ENCODE results near the gene CAPZB.
"Not testable (repeated sequence)": the region's sequence is repeated elsewhere in the genome, so short reads cannot be mapped to it uniquely, and the experiment has no call there.

The CAPZB gene
- 180 to 197 (median 183) reads per million in 3 donors for total RNA-seq

DNA sequence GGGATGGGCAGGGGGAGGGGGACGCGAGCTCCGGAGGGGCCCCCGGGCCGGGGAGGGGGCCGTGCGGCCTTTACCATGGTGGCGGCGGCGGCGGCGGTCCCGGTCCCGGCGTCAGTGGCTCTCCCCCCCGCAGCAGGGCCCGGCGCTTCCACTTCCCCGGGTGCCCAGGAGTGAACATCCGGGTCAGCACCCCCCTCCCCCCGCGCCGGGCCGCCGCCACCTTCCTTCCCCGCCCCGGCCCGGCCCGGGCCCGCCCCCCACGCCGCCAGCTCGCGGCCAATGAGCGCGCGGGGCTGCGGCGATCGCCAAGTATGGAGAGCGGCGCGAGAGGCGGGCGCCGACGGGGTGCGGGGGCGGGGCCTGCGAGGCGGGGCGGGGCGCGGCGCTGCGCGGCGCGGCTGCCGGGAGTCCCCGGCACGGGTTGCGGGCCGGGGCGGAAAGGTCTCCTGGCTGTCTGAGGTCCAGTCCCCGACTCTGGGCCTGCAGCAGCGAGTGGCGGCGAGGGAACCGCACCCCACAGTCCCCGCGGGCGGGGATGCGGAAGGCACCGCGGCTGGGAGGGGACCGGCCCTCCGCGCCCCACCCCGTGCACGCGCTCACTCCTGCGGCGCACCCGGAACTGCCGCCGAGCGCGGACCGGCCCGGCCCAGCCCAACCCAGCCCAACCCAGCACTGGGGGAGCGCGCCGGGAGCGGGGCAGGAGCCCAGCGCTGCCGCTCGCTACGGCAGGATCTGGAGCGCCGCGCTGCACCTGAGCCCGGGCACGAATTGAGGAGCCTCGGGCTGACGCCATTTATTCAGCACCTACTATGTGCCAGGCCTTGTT is at the start of gene CAPZB:
TSS of gene CAPZB (minus strand) at position 178 of the 826 bp plus-strand sequence. CDS start at position 77, 101 bp downstream.
- Histone ChIP-seq H3K36me3 (ENCODE audit: control insufficient read depth, insufficient read depth, low read length) (peaks cover 5% of the 10 kb centered on the region), H3K4me3 (ENCODE audit: insufficient read depth, low read depth, low read length, poor library complexity, severe bottlenecking) (peak within 1 kb of the TSS; percentile 77), H3K9me3 (ENCODE audit: control insufficient read depth, low read length) (no peaks in the 10 kb centered on the region), H3K27me3 (replicated peaks; ENCODE audit: control insufficient read depth, insufficient read depth, low read length, poor library complexity, severe bottlenecking) (no peaks in the 10 kb centered on the region), H3K4me1 (ENCODE audit: control insufficient read depth, insufficient read depth, low read length, poor library complexity, severe bottlenecking) (peaks cover 53% of the 10 kb centered on the region), H3K27ac (ENCODE audit: insufficient read depth, low read length, poor library complexity, severe bottlenecking) (peak within 1 kb of the TSS; percentile 92)
- DNase-seq, result peak; percentile 88 to 90 (median 89)

DNA sequence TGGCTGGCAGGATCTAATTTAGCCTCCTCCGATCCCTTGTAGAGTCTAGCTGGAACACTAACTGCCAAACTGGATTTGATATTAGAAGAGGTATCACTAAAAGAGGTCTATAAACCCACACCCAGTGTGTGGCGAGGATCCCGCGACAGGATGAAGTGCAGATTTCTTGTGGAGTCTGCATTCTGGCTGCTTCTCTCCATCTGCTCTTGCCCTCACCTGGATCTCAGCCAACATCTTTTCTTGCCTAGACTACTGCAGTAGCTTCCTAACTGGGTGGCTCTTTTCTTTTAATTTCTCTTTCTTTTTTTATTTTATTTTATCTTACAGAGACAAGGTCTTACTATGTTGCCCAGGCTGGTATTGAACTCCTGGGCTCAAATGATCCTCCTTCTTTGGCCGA is 48.9 kb upstream of the CAPZB start:
- Histone ChIP-seq H3K4me3 (ENCODE audit: insufficient read depth, low read depth, low read length, poor library complexity, severe bottlenecking) (no peak overlapping the region), H3K27me3 (replicated peaks; ENCODE audit: control insufficient read depth, insufficient read depth, low read length, poor library complexity, severe bottlenecking) (no peaks in the 10 kb centered on the region), H3K27ac (ENCODE audit: insufficient read depth, low read length, poor library complexity, severe bottlenecking) (no peak overlapping the region), H3K4me1 (ENCODE audit: control insufficient read depth, insufficient read depth, low read length, poor library complexity, severe bottlenecking) (no peaks in the 10 kb centered on the region), H3K9me3 (ENCODE audit: control insufficient read depth, low read length) (no peaks in the 10 kb centered on the region), H3K36me3 (ENCODE audit: control insufficient read depth, insufficient read depth, low read length) (no peaks in the 10 kb centered on the region)
- DNase-seq, result no peak

DNA sequence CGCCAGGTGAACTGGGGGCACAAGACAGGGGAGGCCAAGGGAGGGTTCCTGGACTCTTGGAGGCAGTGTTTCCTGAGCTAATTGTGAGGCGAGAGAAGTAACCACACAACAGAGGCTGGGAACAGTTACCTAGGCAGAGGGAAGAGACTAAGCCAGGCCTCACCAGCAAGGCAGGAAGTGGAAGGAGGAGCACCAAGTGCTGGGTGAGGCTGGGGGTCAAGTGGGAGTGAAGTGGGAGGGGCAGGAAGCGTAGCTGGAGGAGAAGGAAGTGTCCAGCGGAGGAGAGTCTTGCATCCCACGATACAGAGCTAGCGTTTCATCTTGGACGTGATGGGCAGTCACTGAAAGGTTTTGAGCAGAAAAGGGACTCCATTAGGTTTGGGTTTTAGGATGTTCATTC is 48.3 kb upstream of the CAPZB start:
- H3K4me3 ChIP-seq (ENCODE audit: insufficient read depth, low read depth, low read length, poor library complexity, severe bottlenecking), result no peak overlapping the region
- DNase-seq, result no peak
- H3K27me3 ChIP-seq (replicated peaks; ENCODE audit: control insufficient read depth, insufficient read depth, low read length, poor library complexity, severe bottlenecking), result no peaks in the 10 kb centered on the region
- H3K27ac ChIP-seq (ENCODE audit: insufficient read depth, low read length, poor library complexity, severe bottlenecking), result no peak overlapping the region
- H3K4me1 ChIP-seq (ENCODE audit: control insufficient read depth, insufficient read depth, low read length, poor library complexity, severe bottlenecking), result no peaks in the 10 kb centered on the region
- H3K9me3 ChIP-seq (ENCODE audit: control insufficient read depth, low read length), result no peaks in the 10 kb centered on the region
- no peaks in the 10 kb centered on the region for H3K36me3 ChIP-seq (ENCODE audit: control insufficient read depth, insufficient read depth, low read length)

DNA sequence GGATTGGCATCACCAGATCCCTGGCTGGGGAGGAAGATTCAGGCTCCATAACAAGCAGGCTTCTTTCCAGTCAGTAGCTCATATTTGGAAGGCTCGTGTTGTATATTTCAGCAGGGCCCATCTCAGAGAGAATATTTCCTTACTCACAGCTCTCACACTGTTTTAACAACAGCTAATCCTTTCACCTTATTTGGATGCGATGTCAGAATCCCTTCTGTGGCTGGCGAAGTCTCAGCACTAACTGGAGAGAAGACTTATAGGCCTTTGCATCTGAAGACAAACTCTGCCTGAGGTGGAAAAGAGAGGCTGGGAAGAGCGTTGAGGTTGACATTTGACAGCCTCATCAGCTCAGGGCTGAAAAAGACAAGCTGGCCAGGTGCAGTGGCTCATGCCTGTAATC is 47.2 kb upstream of the CAPZB start:
- Histone ChIP-seq H3K4me3 (ENCODE audit: insufficient read depth, low read depth, low read length, poor library complexity, severe bottlenecking) (no peak overlapping the region), H3K27ac (ENCODE audit: insufficient read depth, low read length, poor library complexity, severe bottlenecking) (no peak overlapping the region), H3K9me3 (ENCODE audit: control insufficient read depth, low read length) (no peaks in the 10 kb centered on the region), H3K4me1 (ENCODE audit: control insufficient read depth, insufficient read depth, low read length, poor library complexity, severe bottlenecking) (no peaks in the 10 kb centered on the region), H3K27me3 (replicated peaks; ENCODE audit: control insufficient read depth, insufficient read depth, low read length, poor library complexity, severe bottlenecking) (no peaks in the 10 kb centered on the region), H3K36me3 (ENCODE audit: control insufficient read depth, insufficient read depth, low read length) (no peaks in the 10 kb centered on the region)
- DNase-seq, result no peak

DNA sequence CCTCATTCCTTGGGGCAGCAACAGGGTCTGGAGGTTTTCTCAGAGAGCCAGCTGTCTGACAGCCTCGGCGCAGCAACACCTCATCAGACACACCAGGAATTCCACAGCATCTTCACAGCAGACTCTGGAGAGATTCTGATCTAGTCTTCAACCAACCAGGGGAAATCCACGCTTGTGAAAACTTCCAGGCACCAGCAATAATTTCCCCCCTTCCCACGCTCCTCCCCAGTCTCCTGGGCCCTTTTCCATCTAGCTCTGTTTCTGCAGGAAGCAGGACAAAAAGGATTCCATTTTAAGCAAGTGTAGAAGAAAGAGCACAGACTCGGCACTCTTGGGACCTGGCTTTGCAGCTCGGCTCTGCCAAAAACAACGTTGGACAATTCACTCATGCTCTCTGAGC is 44.3 kb upstream of the CAPZB start:
- H3K4me1 ChIP-seq (ENCODE audit: control insufficient read depth, insufficient read depth, low read length, poor library complexity, severe bottlenecking), result no peaks in the 10 kb centered on the region
- DNase-seq, result no peak
- H3K9me3 ChIP-seq (ENCODE audit: control insufficient read depth, low read length), result no peaks in the 10 kb centered on the region
- no peaks in the 10 kb centered on the region for H3K36me3 ChIP-seq (ENCODE audit: control insufficient read depth, insufficient read depth, low read length)
- H3K4me3 ChIP-seq (ENCODE audit: insufficient read depth, low read depth, low read length, poor library complexity, severe bottlenecking), result no peak overlapping the region
- H3K27ac ChIP-seq (ENCODE audit: insufficient read depth, low read length, poor library complexity, severe bottlenecking), result no peak overlapping the region
- H3K27me3 ChIP-seq (replicated peaks; ENCODE audit: control insufficient read depth, insufficient read depth, low read length, poor library complexity, severe bottlenecking), result no peaks in the 10 kb centered on the region

DNA sequence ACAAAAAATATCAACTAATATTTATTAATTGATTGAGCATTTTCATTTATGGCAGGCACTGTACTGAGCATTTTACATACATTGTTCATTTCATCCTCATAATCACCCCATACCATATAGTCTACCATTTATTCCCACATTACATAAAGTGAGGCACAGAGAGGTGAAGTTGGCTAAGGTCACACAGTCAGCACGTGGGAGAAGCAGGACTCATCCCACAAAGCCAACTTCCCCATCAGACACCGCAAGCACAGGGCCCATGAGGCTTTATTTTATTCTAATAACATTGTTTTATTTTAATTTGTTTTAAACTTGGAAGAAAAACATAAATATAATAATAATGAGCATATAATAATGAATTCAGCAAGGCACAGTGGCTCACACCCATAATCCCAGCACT is 43.1 kb upstream of the CAPZB start:
- no peak overlapping the region for H3K27ac ChIP-seq (ENCODE audit: insufficient read depth, low read length, poor library complexity, severe bottlenecking)
- no peak overlapping the region for H3K4me3 ChIP-seq (ENCODE audit: insufficient read depth, low read depth, low read length, poor library complexity, severe bottlenecking)
- no peaks in the 10 kb centered on the region for H3K4me1 ChIP-seq (ENCODE audit: control insufficient read depth, insufficient read depth, low read length, poor library complexity, severe bottlenecking)
- H3K36me3 ChIP-seq (ENCODE audit: control insufficient read depth, insufficient read depth, low read length), result no peaks in the 10 kb centered on the region
- no peaks in the 10 kb centered on the region for H3K9me3 ChIP-seq (ENCODE audit: control insufficient read depth, low read length)
- no peaks in the 10 kb centered on the region for H3K27me3 ChIP-seq (replicated peaks; ENCODE audit: control insufficient read depth, insufficient read depth, low read length, poor library complexity, severe bottlenecking)
- DNase-seq, result no peak

DNA sequence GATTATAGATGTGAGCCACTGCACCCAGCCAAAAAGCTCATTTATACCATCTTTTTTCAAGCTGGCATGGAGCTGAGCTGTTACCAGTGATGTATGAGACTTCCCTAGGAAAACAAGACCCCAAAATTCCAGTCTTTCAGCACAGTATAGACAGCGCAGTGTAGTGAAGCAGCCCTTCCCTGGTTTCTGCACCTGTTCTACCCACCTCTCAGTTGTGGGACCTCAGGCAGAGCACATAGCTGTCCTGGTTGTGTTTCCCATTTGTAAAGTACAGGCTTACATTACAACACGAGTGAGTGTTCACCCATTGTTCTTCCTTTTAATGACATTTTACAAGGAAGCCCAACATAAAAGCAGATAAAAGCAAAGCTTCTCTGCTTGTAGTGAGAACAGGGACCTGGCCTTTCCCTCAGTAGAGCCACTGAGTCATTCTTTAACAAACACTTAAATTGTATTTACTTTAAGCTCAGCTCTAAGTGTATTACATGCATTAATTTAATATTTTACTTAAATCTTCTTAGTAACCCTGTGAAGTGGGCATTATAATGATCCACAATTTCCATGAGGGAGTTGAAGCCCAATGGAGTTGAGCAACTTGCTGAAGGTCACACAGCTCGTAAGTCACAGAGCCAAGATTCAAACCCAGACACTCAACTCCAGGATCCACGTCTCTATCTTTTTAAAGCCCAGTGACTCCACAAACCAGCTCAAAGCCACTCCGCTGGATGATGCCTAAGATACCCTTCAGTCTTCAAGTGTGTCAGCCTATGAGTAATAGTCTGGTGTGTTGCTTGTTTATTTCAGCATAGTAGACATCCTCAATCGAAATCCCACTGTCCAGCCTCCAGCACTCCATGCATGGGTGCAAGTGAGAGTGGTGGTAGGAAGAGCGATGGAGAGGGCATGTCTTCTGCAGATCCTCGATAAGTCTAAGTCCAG is 40.5 kb upstream of the CAPZB start:
- H3K9me3 ChIP-seq (ENCODE audit: control insufficient read depth, low read length), result no peaks in the 10 kb centered on the region
- H3K27ac ChIP-seq (ENCODE audit: insufficient read depth, low read length, poor library complexity, severe bottlenecking), result no peak overlapping the region
- H3K27me3 ChIP-seq (replicated peaks; ENCODE audit: control insufficient read depth, insufficient read depth, low read length, poor library complexity, severe bottlenecking), result no peaks in the 10 kb centered on the region
- no peak overlapping the region for H3K4me3 ChIP-seq (ENCODE audit: insufficient read depth, low read depth, low read length, poor library complexity, severe bottlenecking)
- no peak for DNase-seq
- no peaks in the 10 kb centered on the region for H3K36me3 ChIP-seq (ENCODE audit: control insufficient read depth, insufficient read depth, low read length)
- H3K4me1 ChIP-seq (ENCODE audit: control insufficient read depth, insufficient read depth, low read length, poor library complexity, severe bottlenecking), result no peaks in the 10 kb centered on the region

DNA sequence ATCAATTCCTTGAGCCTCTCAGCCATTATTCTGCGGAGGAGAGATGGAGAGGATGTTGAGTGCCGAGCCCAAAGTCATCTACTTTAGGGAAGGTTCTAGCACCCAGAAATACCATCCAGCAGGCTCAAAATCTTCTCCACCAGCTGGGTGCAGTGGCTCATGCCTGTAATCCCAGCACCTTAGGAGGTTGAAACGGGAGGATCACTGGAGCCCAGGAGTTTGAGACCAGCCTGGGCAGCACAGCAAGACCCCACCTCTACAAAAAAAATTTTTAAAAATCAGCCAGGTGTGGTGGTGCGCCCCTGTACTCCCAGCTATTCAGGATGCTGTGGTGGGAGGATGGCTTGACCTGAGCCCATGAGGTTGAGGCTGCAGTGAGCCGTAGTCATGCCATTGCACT is 39.5 kb upstream of the CAPZB start:
- Histone ChIP-seq H3K9me3 (ENCODE audit: control insufficient read depth, low read length) (no peaks in the 10 kb centered on the region), H3K36me3 (ENCODE audit: control insufficient read depth, insufficient read depth, low read length) (no peaks in the 10 kb centered on the region), H3K27ac (ENCODE audit: insufficient read depth, low read length, poor library complexity, severe bottlenecking) (no peak overlapping the region), H3K4me1 (ENCODE audit: control insufficient read depth, insufficient read depth, low read length, poor library complexity, severe bottlenecking) (no peaks in the 10 kb centered on the region), H3K4me3 (ENCODE audit: insufficient read depth, low read depth, low read length, poor library complexity, severe bottlenecking) (no peak overlapping the region), H3K27me3 (replicated peaks; ENCODE audit: control insufficient read depth, insufficient read depth, low read length, poor library complexity, severe bottlenecking) (no peaks in the 10 kb centered on the region)
- DNase-seq, result no peak

DNA sequence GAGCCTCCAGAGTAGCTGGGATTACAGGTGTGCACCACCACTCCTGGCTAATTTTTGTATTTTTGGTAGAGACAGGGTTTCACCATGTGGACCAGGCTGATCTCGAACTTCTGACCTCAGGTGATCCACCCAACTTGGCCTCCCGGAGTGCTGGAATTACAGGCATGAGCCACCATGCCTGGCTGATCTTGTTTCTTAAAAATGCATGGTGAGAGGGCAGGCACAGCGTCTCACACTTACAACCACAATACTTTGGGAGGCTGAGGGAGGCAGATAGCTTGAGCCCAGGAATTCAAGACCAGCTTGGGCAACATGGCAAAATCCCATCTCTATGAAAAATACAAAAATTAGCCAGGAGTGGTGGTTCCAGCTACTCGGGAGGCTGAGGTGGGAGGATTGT is 37.2 kb upstream of the CAPZB start:
- H3K4me3 ChIP-seq (ENCODE audit: insufficient read depth, low read depth, low read length, poor library complexity, severe bottlenecking); H3K9me3 ChIP-seq (ENCODE audit: control insufficient read depth, low read length); H3K4me1 ChIP-seq (ENCODE audit: control insufficient read depth, insufficient read depth, low read length, poor library complexity, severe bottlenecking); H3K27me3 ChIP-seq (replicated peaks; ENCODE audit: control insufficient read depth, insufficient read depth, low read length, poor library complexity, severe bottlenecking); DNase-seq; H3K36me3 ChIP-seq (ENCODE audit: control insufficient read depth, insufficient read depth, low read length); H3K27ac ChIP-seq (ENCODE audit: insufficient read depth, low read length, poor library complexity, severe bottlenecking): not testable (repeated sequence)

DNA sequence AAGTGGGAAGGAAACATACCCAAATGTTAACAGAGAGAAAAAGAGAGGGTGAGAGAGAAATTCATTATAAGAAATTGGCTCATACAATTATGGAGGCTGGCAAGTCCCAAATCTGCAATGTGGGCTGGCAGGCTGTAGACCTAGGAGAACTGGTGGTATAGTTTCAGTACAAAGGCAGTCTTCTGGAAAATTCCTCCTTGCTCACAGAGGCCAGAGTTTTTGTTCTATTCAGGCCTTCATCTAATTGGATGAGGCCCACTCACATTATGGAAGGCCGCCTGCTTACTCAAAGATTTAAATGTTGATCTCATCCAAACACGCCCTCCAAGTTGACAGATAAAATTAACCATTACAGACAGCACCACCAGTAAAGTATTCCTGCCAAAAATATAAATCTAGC is 36.1 kb upstream of the CAPZB start:
- DNase-seq, result no peak
- no peak overlapping the region for H3K27ac ChIP-seq (ENCODE audit: insufficient read depth, low read length, poor library complexity, severe bottlenecking)
- H3K9me3 ChIP-seq (ENCODE audit: control insufficient read depth, low read length), result no peaks in the 10 kb centered on the region
- H3K4me1 ChIP-seq (ENCODE audit: control insufficient read depth, insufficient read depth, low read length, poor library complexity, severe bottlenecking), result no peaks in the 10 kb centered on the region
- H3K4me3 ChIP-seq (ENCODE audit: insufficient read depth, low read depth, low read length, poor library complexity, severe bottlenecking), result no peak overlapping the region
- H3K27me3 ChIP-seq (replicated peaks; ENCODE audit: control insufficient read depth, insufficient read depth, low read length, poor library complexity, severe bottlenecking), result no peaks in the 10 kb centered on the region
- no peaks in the 10 kb centered on the region for H3K36me3 ChIP-seq (ENCODE audit: control insufficient read depth, insufficient read depth, low read length)

All from effector memory CD4-positive, alpha-beta T cell (primary cell).